ENCODE results near the gene NPM1.

NPM1 gene

GRCh38 chr5:171454549-171454948 lies 66.9 kb downstream of the NPM1 start:
- no peak for DNase-seq

- DNase-seq = no peak
Measured at GRCh38 chr5:171455522-171455921, 67.9 kb downstream of the NPM1 start.

- DNase-seq = no peak
Measured at GRCh38 chr5:171457208-171457981, 69.7 kb downstream of the NPM1 start.

GRCh38 chr5:171459839-171460238 lies 72.2 kb downstream of the NPM1 start:
- DNase-seq = no peak

All from NCI-H1417 treated with DMSO at 0.1 percent for 48 hours (cell line).